OCI-LY3 (cell line): ENCODE data around the gene GRIN2A.
"Not testable (repeated sequence)": the region's sequence is repeated elsewhere in the genome, so short reads cannot be mapped to it uniquely, and the experiment has no call there.

Source experiments
- H2AFZ ChIP-seq: fragments of 200-600, 300-600 bp; shearing (Covaris generic); 2 replicates; pipeline ENCODE4 v1.6.0; 2014; ENCODE audit warnings: antibody characterized with exemption, low read depth, low read length
- H3K27ac ChIP-seq: fragments of 200-600, 300-600 bp; sonication (generic); 2 replicates; pipeline ENCODE4 v1.5.1; 2014; ENCODE audit warnings: mild to moderate bottlenecking, low read length, moderate library complexity, mixed read lengths
- H3K27me3 ChIP-seq: fragments of 200-600, 300-600 bp; sonication (generic); 2 replicates; pipeline ENCODE4 v1.6.1; 2014; ENCODE audit warnings: low read depth, low read length, mixed read lengths
- H3K36me3 ChIP-seq: fragments of 200-600, 300-600 bp; sonication (generic); replicated peaks from 2 replicates; pipeline ENCODE3; 2014; ENCODE audit warnings: low read depth, low read length, mixed read lengths
- H3K4me1 ChIP-seq: fragments of 300-600, 200-600 bp; sonication (generic); 2 replicates; pipeline ENCODE4 v1.6.1; 2014; ENCODE audit warnings: low read length, mixed read lengths
- H3K4me2 ChIP-seq: fragments of 200-600, 300-600 bp; sonication (generic); 2 replicates; pipeline ENCODE4 v1.6.1; 2014; ENCODE audit warnings: low read length, mixed read lengths
- H3K4me3 ChIP-seq: fragments of 300-600, 200-600 bp; sonication (generic); 2 replicates; pipeline ENCODE4 v1.5.1; 2014; ENCODE audit warnings: antibody characterized with exemption, mild to moderate bottlenecking, low read length, moderate library complexity
- H3K79me2 ChIP-seq: fragments of 300-600, 200-600 bp; shearing (Covaris generic); 2 replicates; pipeline ENCODE4 v1.6.1; 2014; ENCODE audit warnings: mild to moderate bottlenecking, low read length, mixed read lengths
- H3K9ac ChIP-seq: fragments of 300-600, 200-600 bp; shearing (Covaris generic); 2 replicates; pipeline ENCODE4 v1.6.0; 2014; ENCODE audit warnings: mild to moderate bottlenecking, low read length, moderate library complexity
- H3K9me3 ChIP-seq: fragments of 200-600, 300-600 bp; shearing (Covaris generic); 2 replicates; pipeline ENCODE4 v1.6.1; 2014; ENCODE audit warnings: low read length, mixed read lengths; ENCODE audit not compliant: insufficient read depth
- H4K20me1 ChIP-seq: fragments of 200-600, 300-600 bp; sonication (generic); 2 replicates; pipeline ENCODE4 v1.6.1; 2016; ENCODE audit warnings: low read length, mixed read lengths; ENCODE audit not compliant: insufficient read depth
- EZH2phosphoT487 ChIP-seq: fragments of 200-600 bp; shearing (Covaris generic); IDR thresholded peaks from 2 replicates; pipeline ENCODE4 v1.6.1; 2018; ENCODE audit warnings: antibody characterized with exemption, mixed run types, low read depth
- TF ChIP-seq, protein P1 (sequence below): fragments of 200-600, 300-600 bp; sonication (generic); IDR thresholded peaks from 2 replicates; pipeline ENCODE4 v1.5.1; 2014; ENCODE audit warnings: antibody characterized with exemption, low read length, low read depth

The GRIN2A gene

DNA sequence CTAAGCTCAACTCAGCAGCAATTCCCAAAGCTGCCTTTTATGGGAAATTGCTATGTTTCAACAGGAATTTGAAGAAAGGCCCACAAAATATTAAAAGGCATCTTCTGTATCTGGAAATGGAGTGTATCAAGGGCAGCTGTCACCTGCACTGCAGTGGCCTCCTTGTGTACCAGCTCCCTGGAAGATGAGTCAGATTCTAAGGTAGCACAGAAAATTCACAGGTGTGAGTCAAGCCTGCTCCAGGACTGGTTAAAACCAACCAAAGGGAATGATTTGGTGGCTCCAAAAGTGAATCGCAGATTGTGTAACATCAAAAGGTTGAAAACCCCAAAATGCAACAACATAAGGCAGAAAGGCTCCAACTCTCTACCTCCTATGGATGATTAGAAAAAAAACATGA, 296.4 kb downstream of the GRIN2A start:
- no peaks in the 10 kb centered on the region for H3K79me2 ChIP-seq
- no peak overlapping the region for H2AFZ ChIP-seq
- no peak overlapping the region for H3K4me3 ChIP-seq
- H3K27me3 ChIP-seq = no peaks in the 10 kb centered on the region
- no peaks in the 10 kb centered on the region for H4K20me1 ChIP-seq
- H3K27ac ChIP-seq = no peak overlapping the region
- H3K9ac ChIP-seq = no peak overlapping the region
- H3K36me3 ChIP-seq = no peaks in the 10 kb centered on the region
- H3K4me2 ChIP-seq = no peak overlapping the region
- H3K4me1 ChIP-seq = no peaks in the 10 kb centered on the region
- TF ChIP-seq EZH2phosphoT487 = no peak
- TF ChIP-seq, protein P1, sequence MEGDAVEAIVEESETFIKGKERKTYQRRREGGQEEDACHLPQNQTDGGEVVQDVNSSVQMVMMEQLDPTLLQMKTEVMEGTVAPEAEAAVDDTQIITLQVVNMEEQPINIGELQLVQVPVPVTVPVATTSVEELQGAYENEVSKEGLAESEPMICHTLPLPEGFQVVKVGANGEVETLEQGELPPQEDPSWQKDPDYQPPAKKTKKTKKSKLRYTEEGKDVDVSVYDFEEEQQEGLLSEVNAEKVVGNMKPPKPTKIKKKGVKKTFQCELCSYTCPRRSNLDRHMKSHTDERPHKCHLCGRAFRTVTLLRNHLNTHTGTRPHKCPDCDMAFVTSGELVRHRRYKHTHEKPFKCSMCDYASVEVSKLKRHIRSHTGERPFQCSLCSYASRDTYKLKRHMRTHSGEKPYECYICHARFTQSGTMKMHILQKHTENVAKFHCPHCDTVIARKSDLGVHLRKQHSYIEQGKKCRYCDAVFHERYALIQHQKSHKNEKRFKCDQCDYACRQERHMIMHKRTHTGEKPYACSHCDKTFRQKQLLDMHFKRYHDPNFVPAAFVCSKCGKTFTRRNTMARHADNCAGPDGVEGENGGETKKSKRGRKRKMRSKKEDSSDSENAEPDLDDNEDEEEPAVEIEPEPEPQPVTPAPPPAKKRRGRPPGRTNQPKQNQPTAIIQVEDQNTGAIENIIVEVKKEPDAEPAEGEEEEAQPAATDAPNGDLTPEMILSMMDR = no peak
- H3K9me3 ChIP-seq = no peaks in the 10 kb centered on the region

DNA sequence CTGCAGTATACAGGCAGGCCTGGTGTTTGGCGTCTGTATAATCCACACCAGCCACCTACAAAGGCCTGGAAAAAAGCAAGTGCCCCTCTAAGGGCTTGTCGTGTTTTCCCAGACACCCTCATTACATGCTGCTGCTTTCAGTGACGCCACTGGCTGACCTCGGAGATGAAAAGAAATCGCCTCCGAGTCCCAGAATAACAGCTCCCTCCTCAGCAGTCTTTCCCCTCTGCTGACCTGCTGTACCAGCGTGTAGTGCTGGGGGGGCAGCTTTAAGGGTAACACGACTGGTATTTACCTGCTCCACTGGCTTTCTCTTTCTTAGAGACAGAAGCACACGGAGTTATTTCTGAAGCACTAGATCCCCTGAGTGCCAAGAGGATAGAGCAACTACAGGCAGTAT, 296.8 kb downstream of the GRIN2A start:
- no peak overlapping the region for H3K4me2 ChIP-seq
- no peak overlapping the region for H2AFZ ChIP-seq
- no peaks in the 10 kb centered on the region for H3K9me3 ChIP-seq
- TF ChIP-seq EZH2phosphoT487 = no peak
- TF ChIP-seq, protein P1 = no peak
- H3K27ac ChIP-seq = no peak overlapping the region
- H3K4me3 ChIP-seq = no peak overlapping the region
- no peaks in the 10 kb centered on the region for H3K36me3 ChIP-seq
- no peak overlapping the region for H3K9ac ChIP-seq
- H4K20me1 ChIP-seq = no peaks in the 10 kb centered on the region
- H3K4me1 ChIP-seq = no peaks in the 10 kb centered on the region
- no peaks in the 10 kb centered on the region for H3K79me2 ChIP-seq
- H3K27me3 ChIP-seq = no peaks in the 10 kb centered on the region

DNA sequence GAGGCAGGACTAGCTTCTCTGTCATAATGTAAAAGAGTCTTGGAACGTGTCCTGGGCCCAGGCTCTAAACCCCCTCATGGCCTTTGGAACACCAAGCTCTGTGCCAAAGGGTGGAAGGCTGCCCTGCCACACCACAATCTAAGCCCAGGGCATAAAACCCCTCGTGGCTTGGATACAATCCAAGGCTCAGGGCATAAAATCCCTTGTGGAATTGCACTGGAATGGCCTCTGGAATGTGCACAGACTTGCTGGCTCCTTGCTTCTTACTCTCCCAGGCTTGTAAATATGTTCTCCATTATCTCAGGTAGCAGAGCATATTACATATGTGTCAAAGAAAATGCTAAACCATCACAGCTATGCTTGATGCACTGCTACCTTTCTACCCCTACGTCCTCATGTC, 306.2 kb downstream of the GRIN2A start:
- not testable (repeated sequence) for H3K27me3 ChIP-seq, H3K9ac ChIP-seq, H3K4me3 ChIP-seq, H3K36me3 ChIP-seq, H2AFZ ChIP-seq, H3K27ac ChIP-seq, H3K4me1 ChIP-seq, H3K9me3 ChIP-seq, H3K4me2 ChIP-seq, H4K20me1 ChIP-seq, H3K79me2 ChIP-seq

DNA sequence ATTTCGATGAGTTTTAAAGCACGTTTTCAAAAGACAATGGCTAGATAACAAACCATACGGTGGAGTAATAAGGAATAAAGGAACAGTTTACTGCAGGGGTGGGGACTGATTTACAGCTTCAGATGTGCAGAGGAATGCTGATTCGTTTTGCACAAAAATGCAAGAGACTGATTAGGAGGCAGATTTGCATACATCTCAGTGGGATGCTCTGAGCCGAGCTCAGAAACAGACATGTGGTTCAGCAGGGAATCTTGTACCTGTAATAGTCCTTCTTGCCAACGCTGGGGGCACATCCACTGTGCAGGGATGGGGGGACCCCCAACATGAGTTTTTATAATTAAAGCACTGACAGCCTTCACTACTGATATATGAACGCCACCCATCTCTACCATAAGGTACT, 308.0 kb downstream of the GRIN2A start:
- Histone ChIP-seq H3K9me3 (no peaks in the 10 kb centered on the region), H2AFZ (no peak overlapping the region), H3K79me2 (no peaks in the 10 kb centered on the region), H4K20me1 (no peaks in the 10 kb centered on the region), H3K9ac (no peak overlapping the region), H3K27ac (no peak overlapping the region), H3K4me2 (no peak overlapping the region), H3K27me3 (no peaks in the 10 kb centered on the region), H3K4me3 (no peak overlapping the region), H3K36me3 (no peaks in the 10 kb centered on the region), H3K4me1 (peaks cover 9% of the 10 kb centered on the region)
- TF ChIP-seq, protein P1 = no peak
- TF ChIP-seq EZH2phosphoT487 = no peak

DNA sequence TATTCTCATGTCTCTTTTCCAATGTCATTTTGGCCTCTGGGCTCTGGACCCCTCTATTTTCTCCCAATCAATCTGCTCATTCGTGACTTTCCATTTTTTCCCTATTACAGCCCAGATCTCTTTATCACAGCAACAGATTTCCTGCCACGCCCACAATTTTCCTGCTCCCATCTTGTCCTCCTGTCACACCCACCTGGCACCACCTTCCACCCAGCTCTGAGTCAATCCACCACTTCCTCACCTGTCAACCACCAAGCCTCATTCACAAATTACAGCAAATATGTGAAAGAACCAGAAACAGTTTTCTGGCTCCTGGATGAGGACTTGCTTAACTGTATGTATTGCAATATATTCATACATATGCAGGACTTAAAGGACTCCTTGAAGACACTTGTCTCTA, 311.3 kb downstream of the GRIN2A start:
- Histone ChIP-seq H3K27me3 (no peaks in the 10 kb centered on the region), H3K4me2 (no peak overlapping the region), H3K9ac (no peak overlapping the region), H3K4me1 (peaks cover 3% of the 10 kb centered on the region; the same call in 1 of the 2 replicates), H3K79me2 (no peaks in the 10 kb centered on the region), H3K36me3 (no peaks in the 10 kb centered on the region), H2AFZ (no peak overlapping the region), H4K20me1 (no peaks in the 10 kb centered on the region), H3K4me3 (no peak overlapping the region), H3K9me3 (no peaks in the 10 kb centered on the region), H3K27ac (no peak overlapping the region)
- TF ChIP-seq, protein P1 = no peak
- no peak for TF ChIP-seq EZH2phosphoT487
